Measurements from ENCODE around the gene PACSIN1. TPM values are rescaled to one million over a fixed set of nuclear protein-coding genes. Genes with fewer than 3 reads are reported as not detected.
A peak's percentile ranks its signal among the peaks of the same experiment; 100 is the strongest.

The PACSIN1 gene
- total and polyA plus RNA-seq, 2 of the 4 experiments (the other 2 are of a cell fraction): 0.02 TPM; not detected in 1

GRCh38 chr6:34491091-34491430 is 25.2 kb downstream of the PACSIN1 start:
- no TSS peak for BruUV-seq (replicated peaks)
- Histone ChIP-seq H3K9me1 (ENCODE audit: insufficient read depth, low read length) (no peaks in the 10 kb centered on the region), H2AK9ac (replicated peaks; ENCODE audit: low read depth, low read length, poor library complexity) (peak overlapping the region; percentile 21), H3K56ac (ENCODE audit: extremely low read depth, insufficient read depth, low read length) (no peak overlapping the region), H3K4ac (ENCODE audit: low read depth, low read length) (no peak overlapping the region), H3K9me3 (ENCODE audit: control insufficient read depth, insufficient read depth, low read length) (no peaks in the 10 kb centered on the region), H4K5ac (ENCODE audit: low read depth, low read length) (no peak overlapping the region), H2AFZ (replicated peaks; ENCODE audit: low read length, poor library complexity) (peak overlapping the region; percentile 36), H3K27me3 (ENCODE audit: control insufficient read depth, insufficient read depth, low read length) (peaks cover 20% of the 10 kb centered on the region), H4K20me1 (ENCODE audit: insufficient read depth, low read length) (no peaks in the 10 kb centered on the region), H3K23ac (ENCODE audit: low read depth, low read length) (no peak overlapping the region), H2BK15ac (ENCODE audit: low read depth, low read length) (no peak overlapping the region), H4K91ac (ENCODE audit: insufficient read depth, low read depth, low read length) (no peak overlapping the region), H3K14ac (replicated peaks; ENCODE audit: low read depth, low read length) (no peak overlapping the region), H3K9ac (ENCODE audit: low read depth, low read length) (no peak overlapping the region), H3K18ac (ENCODE audit: low read depth, low read length) (no peak overlapping the region), H3K4me3 (ENCODE audit: insufficient read depth, low read depth, low read length) (no peak overlapping the region), H3K4me1 (ENCODE audit: control insufficient read depth, insufficient read depth, low read length) (peaks cover 2% of the 10 kb centered on the region; the same call in 1 of the 2 replicates), H2BK20ac (ENCODE audit: low read depth, low read length) (no peak overlapping the region), H3K36me3 (ENCODE audit: control insufficient read depth, insufficient read depth, low read length) (no peaks in the 10 kb centered on the region), H2BK120ac (ENCODE audit: low read depth, low read length) (no peak overlapping the region), H3K4me2 (ENCODE audit: low read depth, low read length) (no peak overlapping the region; the same call in 1 of the 2 replicates), H3K79me1 (ENCODE audit: low read depth in 1 of 2, low read length in 2 of 2) (no peaks in the 10 kb centered on the region), H3K27ac (ENCODE audit: insufficient read depth, low read length) (no peak overlapping the region), H4K8ac (ENCODE audit: low read depth in 2 of 2, low read length in 2 of 2) (no peak overlapping the region), H2BK5ac (ENCODE audit: low read depth, low read length, poor library complexity, severe bottlenecking) (no peak overlapping the region), H2AK5ac (ENCODE audit: low read depth, low read length) (no peak overlapping the region)
- ATAC-seq (ENCODE audit: low read depth): peak; percentile 86
- ChIA-PET POLR2A (ENCODE audit: unreplicated experiment) (no interaction called here), CTCF (no interaction called here)
- 80% methylated on average over 1 of the region's 10 CpGs; no CpG with 5 or more reads in 1 of the 2 experiments for WGBS, 2 experiments (ENCODE audit: extremely low coverage in 2 of 2, insufficient read length in 1 of 2)
- in situ Hi-C loops (cut with MboI; ENCODE audit: low sequenced_read_pairs): no loop called here
- dilution Hi-C loops (cut with HindIII; ENCODE audit: low sequenced_read_pairs, unreplicated experiment): no loop called here
- intact Hi-C loops (cut with micrococcal nuclease): no loop called here
- peak; percentile 23 for DNase-seq
- no peak for TF ChIP-seq MXI1 (IDR thresholded peaks at IDR 0.05; ENCODE audit: borderline replicate concordance, low read depth, low read length)
- TF ChIP-seq NFE2L2 (IDR thresholded peaks at IDR 0.05; ENCODE audit: low read depth, low read length): peak; percentile 43; the same call in 1 of the 2 replicates
- TF ChIP-seq MAZ (IDR thresholded peaks at IDR 0.05; ENCODE audit: borderline replicate concordance, low read depth, low read length): no peak
